K562 (cell line): Measurements from ENCODE around the gene DAPK2. TPM values are rescaled to one million over a fixed set of nuclear protein-coding genes. Genes with fewer than 3 reads are reported as not detected.

Source experiments
- CBFB ChIP-seq: sonication (generic); formaldehyde crosslinking; IDR thresholded peaks from 2 replicates; pipeline ENCODE4 v1.4.0; 2020; ENCODE audit warnings: mild to moderate bottlenecking, missing genetic modification reagents
- CBX8 ChIP-seq: fragments of 200-600 bp; sonication (generic); IDR thresholded peaks from 2 replicates; pipeline ENCODE4 v1.6.1; 2012; ENCODE audit warnings: borderline replicate concordance, mixed run types, low read depth, mild to moderate bottlenecking, moderate library complexity, mixed read lengths, low read length, control low read depth, inconsistent platforms; ENCODE audit not compliant: poor library complexity, severe bottlenecking; ENCODE audit errors: extremely low read depth
- CTBP1 ChIP-seq: fragments of 450-650 bp; IDR thresholded peaks from 2 replicates; pipeline ENCODE4 v1.6.1; 2016; ENCODE audit warnings: borderline replicate concordance
- FUS ChIP-seq: fragments of 200-400 bp; formaldehyde crosslinking; optimal IDR thresholded peaks from 2 replicates; pipeline ENCODE3; 2017; ENCODE audit warnings: low read depth, low read length
- MAFK ChIP-seq: IDR thresholded peaks from 2 replicates; pipeline ENCODE4 v1.6.1; 2011; ENCODE audit warnings: low read length, improper control_type of control experiment
- MYNN ChIP-seq, 2 experiments: sonication (generic); formaldehyde crosslinking in 1 of 2; IDR thresholded peaks; 2 replicates each; pipeline versions ENCODE4 v1.5.0 to v1.6.1; 2016 to 2020; ENCODE audit warnings: antibody characterized with exemption in 1 of 2, missing genetic modification reagents in 1 of 2
- NFATC3 ChIP-seq: fragments of 450-650 bp; IDR thresholded peaks from 2 replicates; pipeline ENCODE4 v1.6.1; 2017; ENCODE audit warnings: mild to moderate bottlenecking
- NFE2 ChIP-seq: IDR thresholded peaks from 2 replicates; pipeline ENCODE4 v1.6.1; 2014; ENCODE audit warnings: antibody characterized with exemption, low read depth
- PCBP1 ChIP-seq: fragments of 200-400 bp; formaldehyde crosslinking; IDR thresholded peaks from 2 replicates; pipeline ENCODE4 v1.6.1; 2018; ENCODE audit warnings: mild to moderate bottlenecking, low read depth, low read length; ENCODE audit not compliant: poor library complexity, severe bottlenecking
- RFX5 ChIP-seq: IDR thresholded peaks from 2 replicates; pipeline ENCODE4 v1.6.1; 2011; ENCODE audit warnings: low read depth, mild to moderate bottlenecking, improper control_type of control experiment, low read length
- TAF15 ChIP-seq: fragments of 200-400 bp; formaldehyde crosslinking; IDR thresholded peaks from 2 replicates; pipeline ENCODE4 v1.6.1; 2017; ENCODE audit warnings: mild to moderate bottlenecking, low read depth, low read length, moderate library complexity
- ZNF23 ChIP-seq: fragments of 250-450 bp; sonication (Bioruptor Pico); IDR thresholded peaks from 2 replicates; pipeline ENCODE4 v1.4.0; 2020; ENCODE audit warnings: mild to moderate bottlenecking
- ZNF24 ChIP-seq: fragments of 450-650 bp; IDR thresholded peaks from 2 replicates; pipeline ENCODE4 v1.6.1; 2016
- ZNF561 ChIP-seq: fragments of 450-650 bp; formaldehyde crosslinking; conservative IDR thresholded peaks from 2 replicates; pipeline ENCODE4 v1.4.0; 2020; ENCODE audit warnings: mild to moderate bottlenecking, moderate library complexity
- ZNF584 ChIP-seq: fragments of 200-800 bp; sonication (Bioruptor generic); IDR thresholded peaks from 2 replicates; pipeline ENCODE4 v1.6.1; 2016; ENCODE audit warnings: low read depth, mild to moderate bottlenecking, missing genetic modification characterization, missing compliant biosample characterization
- ZNF699 ChIP-seq: fragments of 250-450 bp; sonication (Bioruptor Pico); IDR thresholded peaks from 2 replicates; pipeline ENCODE4 v1.8.0; 2021; ENCODE audit warnings: mild to moderate bottlenecking, moderate library complexity; ENCODE audit not compliant: insufficient replicate concordance
- ZSCAN29 ChIP-seq: fragments of 450-650 bp; IDR thresholded peaks from 2 replicates; pipeline ENCODE4 v1.6.1; 2017
- polyA plus RNA-seq, 8 experiments: library from polyadenylated mRNA; depleted of rRNA in 4 of 8; stranded (reverse) in 5 of 8; unstranded in 3 of 8; fragments of >200 nt; fragmentation: Nextera tagmentation in 2 of 8; fragmentation: Illumina TruSeq in 1 of 8; extraction: Ambion mirVana in 2 of 8; extraction: Trizol in 1 of 8; gene quantifications; 2 replicates each; pipeline versions ENCODE4 v1.2.1 to v1.2.3, GENCODE V29; 2011 to 2014; ENCODE audit warnings: inconsistent platforms in 1 of 8, missing spikeins in 1 of 8
- total RNA-seq, 7 experiments: library from RNA; depleted of rRNA in 6 of 7; stranded (reverse); fragments of >200 nt in 6 of 7; fragmentation: Illumina TruSeq in 2 of 7; extraction: Trizol in 2 of 7; gene quantifications; 2 replicates each; pipeline versions ENCODE4 v1.2.1 to v1.2.3, GENCODE V29; 2011 to 2021; ENCODE audit warnings: low replicate concordance in 1 of 7
- TF ChIP-seq, protein P1 (sequence below): fragments of 250-450 bp; sonication (Bioruptor Pico); IDR thresholded peaks from 2 replicates; pipeline ENCODE4 v1.8.0; 2021; ENCODE audit warnings: borderline replicate concordance, mild to moderate bottlenecking, moderate library complexity; ENCODE audit not compliant: poor library complexity, severe bottlenecking
- TF ChIP-seq, protein P2 (sequence below), 2 experiments: fragments of 150-350 bp in 1 of 2; IDR thresholded peaks; 2 replicates each; pipeline ENCODE4 v1.6.1; 2012 to 2016; ENCODE audit warnings: low read depth in 2 of 2, low read length in 2 of 2, mild to moderate bottlenecking in 1 of 2, moderate library complexity in 1 of 2
- TF ChIP-seq, protein P3 (sequence below): fragments of 450-650 bp; IDR thresholded peaks from 2 replicates; pipeline ENCODE4 v1.6.1; 2017; ENCODE audit warnings: mild to moderate bottlenecking, moderate library complexity

DAPK2 gene
- total and polyA plus RNA-seq, 9 of the 15 experiments (the other 6 are each of a cell fraction or from before 2014, with no cell fraction given) = 0.14 to 5.2 (median 2.2) TPM

DNA sequence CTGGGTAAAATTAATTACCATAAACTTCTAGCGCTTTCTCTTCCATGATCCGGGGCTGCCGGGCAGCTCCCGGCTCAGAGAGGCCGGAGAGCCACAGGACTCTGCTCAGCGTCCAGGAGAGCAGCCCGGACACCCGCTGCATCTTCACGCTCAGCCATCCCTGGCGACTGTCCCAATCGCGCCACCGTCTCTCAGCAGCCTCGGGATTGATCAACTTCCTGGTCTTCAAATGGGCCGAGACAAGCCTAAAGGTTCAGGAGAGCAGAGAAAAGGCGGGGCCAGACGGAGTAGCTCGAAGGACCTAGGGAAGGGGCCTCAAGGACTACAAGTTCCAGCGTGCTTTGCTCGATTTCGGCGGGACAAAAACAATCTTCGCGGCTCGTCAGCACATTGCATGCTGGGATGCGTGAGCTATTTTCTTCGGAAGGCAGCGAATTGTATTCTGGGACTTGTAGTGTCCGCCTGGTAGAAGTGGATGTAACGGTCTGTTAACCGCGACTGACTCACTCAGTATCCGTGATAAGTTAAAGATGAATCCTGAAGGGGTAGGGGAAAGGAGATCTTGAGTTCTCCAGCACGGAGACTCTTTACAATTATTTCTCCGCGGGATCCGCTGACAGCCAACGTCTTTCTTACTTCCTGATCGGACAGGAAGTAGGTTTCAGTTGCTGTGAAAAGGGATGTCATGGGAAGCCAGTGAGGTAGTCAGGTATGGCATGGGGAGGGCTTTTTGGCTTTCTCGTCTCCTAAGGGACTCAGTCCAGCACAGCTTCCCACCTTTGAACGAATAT, 47.5 kb upstream of the DAPK2 start, which contains the start of gene CIAO2A (continued):
- no peak for TF ChIP-seq PCBP1
- TF ChIP-seq CTBP1 = peak; percentile 46; the same call in 1 of the 2 replicates
- TF ChIP-seq, protein P1, sequence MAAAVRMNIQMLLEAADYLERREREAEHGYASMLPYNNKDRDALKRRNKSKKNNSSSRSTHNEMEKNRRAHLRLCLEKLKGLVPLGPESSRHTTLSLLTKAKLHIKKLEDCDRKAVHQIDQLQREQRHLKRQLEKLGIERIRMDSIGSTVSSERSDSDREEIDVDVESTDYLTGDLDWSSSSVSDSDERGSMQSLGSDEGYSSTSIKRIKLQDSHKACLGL (CRISPR knock-in tag) = no peak
- TF ChIP-seq, protein P2, sequence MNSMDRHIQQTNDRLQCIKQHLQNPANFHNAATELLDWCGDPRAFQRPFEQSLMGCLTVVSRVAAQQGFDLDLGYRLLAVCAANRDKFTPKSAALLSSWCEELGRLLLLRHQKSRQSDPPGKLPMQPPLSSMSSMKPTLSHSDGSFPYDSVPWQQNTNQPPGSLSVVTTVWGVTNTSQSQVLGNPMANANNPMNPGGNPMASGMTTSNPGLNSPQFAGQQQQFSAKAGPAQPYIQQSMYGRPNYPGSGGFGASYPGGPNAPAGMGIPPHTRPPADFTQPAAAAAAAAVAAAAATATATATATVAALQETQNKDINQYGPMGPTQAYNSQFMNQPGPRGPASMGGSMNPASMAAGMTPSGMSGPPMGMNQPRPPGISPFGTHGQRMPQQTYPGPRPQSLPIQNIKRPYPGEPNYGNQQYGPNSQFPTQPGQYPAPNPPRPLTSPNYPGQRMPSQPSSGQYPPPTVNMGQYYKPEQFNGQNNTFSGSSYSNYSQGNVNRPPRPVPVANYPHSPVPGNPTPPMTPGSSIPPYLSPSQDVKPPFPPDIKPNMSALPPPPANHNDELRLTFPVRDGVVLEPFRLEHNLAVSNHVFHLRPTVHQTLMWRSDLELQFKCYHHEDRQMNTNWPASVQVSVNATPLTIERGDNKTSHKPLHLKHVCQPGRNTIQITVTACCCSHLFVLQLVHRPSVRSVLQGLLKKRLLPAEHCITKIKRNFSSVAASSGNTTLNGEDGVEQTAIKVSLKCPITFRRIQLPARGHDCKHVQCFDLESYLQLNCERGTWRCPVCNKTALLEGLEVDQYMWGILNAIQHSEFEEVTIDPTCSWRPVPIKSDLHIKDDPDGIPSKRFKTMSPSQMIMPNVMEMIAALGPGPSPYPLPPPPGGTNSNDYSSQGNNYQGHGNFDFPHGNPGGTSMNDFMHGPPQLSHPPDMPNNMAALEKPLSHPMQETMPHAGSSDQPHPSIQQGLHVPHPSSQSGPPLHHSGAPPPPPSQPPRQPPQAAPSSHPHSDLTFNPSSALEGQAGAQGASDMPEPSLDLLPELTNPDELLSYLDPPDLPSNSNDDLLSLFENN (IDR thresholded peaks at IDR 0.05; ENCODE audit: low read depth in 2 of 2, low read length in 2 of 2) = 0 out of 4 replicates have a peak, but pooled peaks of 1 of the 2 experiments have one; percentile 44
- TF ChIP-seq ZNF23 (CRISPR knock-in tag) = no peak
- no peak for TF ChIP-seq ZNF561
- TF ChIP-seq, protein P3, sequence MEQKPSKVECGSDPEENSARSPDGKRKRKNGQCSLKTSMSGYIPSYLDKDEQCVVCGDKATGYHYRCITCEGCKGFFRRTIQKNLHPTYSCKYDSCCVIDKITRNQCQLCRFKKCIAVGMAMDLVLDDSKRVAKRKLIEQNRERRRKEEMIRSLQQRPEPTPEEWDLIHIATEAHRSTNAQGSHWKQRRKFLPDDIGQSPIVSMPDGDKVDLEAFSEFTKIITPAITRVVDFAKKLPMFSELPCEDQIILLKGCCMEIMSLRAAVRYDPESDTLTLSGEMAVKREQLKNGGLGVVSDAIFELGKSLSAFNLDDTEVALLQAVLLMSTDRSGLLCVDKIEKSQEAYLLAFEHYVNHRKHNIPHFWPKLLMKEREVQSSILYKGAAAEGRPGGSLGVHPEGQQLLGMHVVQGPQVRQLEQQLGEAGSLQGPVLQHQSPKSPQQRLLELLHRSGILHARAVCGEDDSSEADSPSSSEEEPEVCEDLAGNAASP = no peak
- peak; percentile 85 for TF ChIP-seq ZNF584 (CRISPR knock-in tag)
- TF ChIP-seq CBFB (CRISPR knock-in tag) = no peak
- no peak for TF ChIP-seq RFX5
- no peak for TF ChIP-seq TAF15
- no peak for TF ChIP-seq NFATC3
- TF ChIP-seq ZNF24 = no peak
- TF ChIP-seq MYNN (IDR thresholded peaks at IDR 0.05) = no peak
- no peak for TF ChIP-seq MYNN (CRISPR knock-in tag; IDR thresholded peaks at IDR 0.05)
- TF ChIP-seq MAFK = peak; percentile 62
- no peak for TF ChIP-seq ZSCAN29
- no peak for TF ChIP-seq CBX8
- no peak for TF ChIP-seq FUS
- TF ChIP-seq NFE2 = peak; percentile 65; the same call in 1 of the 2 replicates
- TF ChIP-seq ZNF699 (CRISPR knock-in tag) = no peak
